A673 (cell line): ENCODE data around the gene PPP4R3B. TPM values are rescaled to one million over a fixed set of nuclear protein-coding genes. Genes with fewer than 3 reads are reported as not detected.
"Not testable (repeated sequence)": the region's sequence is repeated elsewhere in the genome, so short reads cannot be mapped to it uniquely, and the experiment has no call there.

Experiments used
- BruUV-seq: library from RNA; stranded (reverse); fragments of 400-500 nt; replicated peaks from 2 replicates; lab custom pipeline; 2021; lab: Mats Ljungman, UMichigan
- CTCF ChIA-PET: fragments of 300-600 bp; sonication (Branson Sonifier 250); formaldehyde crosslinking; loops from one replicate; lab custom pipeline; 2022; ENCODE audit warnings: antibody characterized with exemption; lab: Charles Lee
- POLR2A ChIA-PET: fragments of 300-600 bp; sonication (Branson Sonifier 250); formaldehyde crosslinking; loops from one replicate; lab custom pipeline; 2022; ENCODE audit warnings: antibody characterized with exemption; ENCODE audit not compliant: low non-redundant PET; lab: Charles Lee
- DNase-seq: peaks from one replicate; pipeline ENCODE4 v3.0.0-alpha.2; 2015; ENCODE audit warnings: low spot score
- H3K27ac ChIP-seq: fragments of 200-600 bp; sonication (generic); 2 replicates; pipeline ENCODE4 v1.5.1; 2016; ENCODE audit warnings: mixed run types, low read depth, mild to moderate bottlenecking, mixed read lengths, antibody characterized with exemption, low read length; ENCODE audit not compliant: poor library complexity, severe bottlenecking
- H3K27me3 ChIP-seq: fragments of 200-600 bp; sonication (generic); replicated peaks from 2 replicates; pipeline ENCODE4 v1.6.1; 2017; ENCODE audit warnings: mixed run types, low read depth, mild to moderate bottlenecking, mixed read lengths, antibody characterized with exemption, low read length; ENCODE audit not compliant: insufficient read depth, poor library complexity
- H3K36me3 ChIP-seq: fragments of 200-600 bp; sonication (generic); 2 replicates; pipeline ENCODE4 v1.6.1; 2016; ENCODE audit warnings: mixed run types, mild to moderate bottlenecking, mixed read lengths, antibody characterized with exemption, low read length; ENCODE audit not compliant: insufficient read depth, poor library complexity, severe bottlenecking
- H3K4me1 ChIP-seq: fragments of 200-600 bp; sonication (generic); 2 replicates; pipeline ENCODE4 v1.6.1; 2017; ENCODE audit warnings: mixed run types, mild to moderate bottlenecking, mixed read lengths, antibody characterized with exemption, low read length; ENCODE audit not compliant: insufficient read depth, poor library complexity, severe bottlenecking
- H3K4me3 ChIP-seq: fragments of 200-600 bp; sonication (generic); 2 replicates; pipeline ENCODE4 v1.5.1; 2016; ENCODE audit warnings: low read depth, mixed run types, mild to moderate bottlenecking, mixed read lengths, low read length; ENCODE audit not compliant: poor library complexity, severe bottlenecking
- H3K9me3 ChIP-seq: fragments of 200-600 bp; sonication (generic); 2 replicates; pipeline ENCODE4 v1.6.1; 2016; ENCODE audit warnings: mixed run types, low read depth, mild to moderate bottlenecking, mixed read lengths, antibody characterized with exemption, low read length; ENCODE audit not compliant: poor library complexity, severe bottlenecking
- EZH2 ChIP-seq: fragments of 200-600 bp; sonication (generic); IDR thresholded peaks from 2 replicates; pipeline ENCODE4 v1.6.1; 2017; ENCODE audit warnings: borderline replicate concordance, low read depth, mild to moderate bottlenecking, mixed read lengths, antibody characterized with exemption, low read length; ENCODE audit not compliant: poor library complexity, severe bottlenecking
- intact Hi-C: fragments of 100-400 bp; cut with micrococcal nuclease; formaldehyde crosslinking; loops from one replicate; pipeline ENCODE4 v1.10.0; 2022; ENCODE audit not compliant: unreplicated experiment
- total RNA-seq: library from RNA; stranded (reverse); gene quantifications from 2 replicates; pipeline ENCODE4 v1.2.3, GENCODE V29; 2021
- TF ChIP-seq, protein P1 (sequence below): fragments of 300-800, 200-600 bp; sonication (generic); conservative IDR thresholded peaks from 2 replicates; pipeline ENCODE4 v1.5.1; 2017; ENCODE audit warnings: low read depth, mild to moderate bottlenecking, antibody characterized with exemption, low read length, moderate library complexity, mixed read lengths

PPP4R3B gene
- total RNA-seq, 1 experiment from 2014 or later, result 57.9 TPM

- BruUV-seq, result no TSS peak
- intact Hi-C loops, result no loop called here
- ChIA-PET POLR2A (no interaction called here), CTCF (no interaction called here)
- no peak for TF ChIP-seq EZH2
- TF ChIP-seq, protein P1, sequence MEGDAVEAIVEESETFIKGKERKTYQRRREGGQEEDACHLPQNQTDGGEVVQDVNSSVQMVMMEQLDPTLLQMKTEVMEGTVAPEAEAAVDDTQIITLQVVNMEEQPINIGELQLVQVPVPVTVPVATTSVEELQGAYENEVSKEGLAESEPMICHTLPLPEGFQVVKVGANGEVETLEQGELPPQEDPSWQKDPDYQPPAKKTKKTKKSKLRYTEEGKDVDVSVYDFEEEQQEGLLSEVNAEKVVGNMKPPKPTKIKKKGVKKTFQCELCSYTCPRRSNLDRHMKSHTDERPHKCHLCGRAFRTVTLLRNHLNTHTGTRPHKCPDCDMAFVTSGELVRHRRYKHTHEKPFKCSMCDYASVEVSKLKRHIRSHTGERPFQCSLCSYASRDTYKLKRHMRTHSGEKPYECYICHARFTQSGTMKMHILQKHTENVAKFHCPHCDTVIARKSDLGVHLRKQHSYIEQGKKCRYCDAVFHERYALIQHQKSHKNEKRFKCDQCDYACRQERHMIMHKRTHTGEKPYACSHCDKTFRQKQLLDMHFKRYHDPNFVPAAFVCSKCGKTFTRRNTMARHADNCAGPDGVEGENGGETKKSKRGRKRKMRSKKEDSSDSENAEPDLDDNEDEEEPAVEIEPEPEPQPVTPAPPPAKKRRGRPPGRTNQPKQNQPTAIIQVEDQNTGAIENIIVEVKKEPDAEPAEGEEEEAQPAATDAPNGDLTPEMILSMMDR, result no peak
- Histone ChIP-seq H3K27me3 (no peaks in the 10 kb centered on the region), H3K27ac (no peak overlapping the region), H3K4me1 (no peaks in the 10 kb centered on the region), H3K4me3 (no peak overlapping the region), H3K9me3 (no peaks in the 10 kb centered on the region), H3K36me3 (peaks cover 17% of the 10 kb centered on the region)
- DNase-seq, result no peak
These were observed 66.9 kb downstream of the PPP4R3B start for GRCh38 chr2:55550368-55551102.

DNA sequence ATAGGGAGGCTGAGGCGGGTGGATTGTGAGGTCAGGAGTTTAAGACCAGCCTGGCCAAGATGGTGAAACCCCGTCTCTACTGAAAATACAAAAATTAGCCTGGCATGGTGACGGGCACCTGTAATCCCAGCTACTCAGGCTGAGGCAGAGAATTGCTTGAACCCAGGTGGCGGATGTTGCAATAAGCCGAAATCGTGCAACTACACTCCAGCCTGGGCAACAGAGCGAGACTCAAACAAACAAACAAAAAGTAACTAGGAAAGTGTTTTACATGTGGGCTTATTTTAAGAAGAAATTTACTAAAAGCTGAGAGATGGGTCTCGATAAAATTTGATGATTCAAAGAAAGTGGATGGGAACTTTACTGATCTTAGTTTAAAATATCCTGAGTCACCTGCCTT lies 69.7 kb downstream of the PPP4R3B start:
- POLR2A ChIA-PET, CTCF ChIA-PET, DNase-seq, H3K27ac ChIP-seq, intact Hi-C loops, H3K27me3 ChIP-seq, H3K4me3 ChIP-seq, H3K9me3 ChIP-seq, BruUV-seq, H3K4me1 ChIP-seq: not testable (repeated sequence)
- H3K36me3 ChIP-seq, result peaks cover 24% of the 10 kb centered on the region

GRCh38 chr2:55547001-55547400 lies 70.4 kb downstream of the PPP4R3B start:
- POLR2A ChIA-PET, result no interaction called here
- no TSS peak for BruUV-seq
- Histone ChIP-seq H3K9me3 (no peaks in the 10 kb centered on the region), H3K27me3 (no peaks in the 10 kb centered on the region), H3K4me1 (no peaks in the 10 kb centered on the region), H3K36me3 (peaks cover 26% of the 10 kb centered on the region), H3K27ac (no peak overlapping the region), H3K4me3 (no peak overlapping the region)
- intact Hi-C loops, result no loop called here
- CTCF ChIA-PET, result no interaction called here
- no peak for DNase-seq
- no peak for TF ChIP-seq EZH2

DNA sequence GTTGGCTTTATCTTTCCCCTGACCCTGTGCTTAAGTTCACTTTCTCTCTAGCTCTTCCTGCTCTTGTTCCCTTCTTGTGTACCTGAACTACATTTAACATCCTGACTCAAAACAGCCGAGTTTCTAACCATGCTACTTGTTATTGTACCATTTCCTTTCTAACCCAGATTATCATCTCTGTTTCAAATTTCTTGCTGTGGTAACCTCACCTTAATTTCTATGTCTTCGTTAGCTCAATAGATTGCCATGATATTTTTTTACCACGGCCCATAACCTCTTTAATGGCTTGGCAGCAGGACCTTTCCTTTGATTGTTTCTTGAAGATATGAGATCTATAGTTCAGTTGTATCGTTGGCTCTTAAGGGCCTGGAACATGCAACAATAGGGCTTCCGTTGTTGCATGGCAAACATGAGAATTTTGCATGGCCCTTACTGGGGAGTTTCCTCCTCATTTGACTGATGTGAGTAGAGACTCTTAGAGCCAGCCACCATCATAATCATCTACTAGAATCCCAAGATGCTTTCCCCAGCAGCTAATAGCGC lies 86.8 kb downstream of the PPP4R3B start:
- intact Hi-C loops, result no loop called here
- Histone ChIP-seq H3K4me1 (no peaks in the 10 kb centered on the region), H3K36me3 (peaks cover 4% of the 10 kb centered on the region), H3K27me3 (no peaks in the 10 kb centered on the region), H3K27ac (no peak overlapping the region), H3K9me3 (no peaks in the 10 kb centered on the region), H3K4me3 (no peak overlapping the region)
- no peak for DNase-seq
- BruUV-seq, result no TSS peak
- ChIA-PET CTCF (no interaction called here), POLR2A (interaction anchor here (0.6 kb wide), 1 partner anchor 279 kb away, joined by 4 read pairs; no protein-coding TSS in a partner anchor)
- no peak for TF ChIP-seq EZH2
- TF ChIP-seq, protein P1, result no peak
